ENCODE data around the gene PCNX1.
"Not testable (repeated sequence)": the region's sequence is repeated elsewhere in the genome, so short reads cannot be mapped to it uniquely, and the experiment has no call there.

PCNX1 gene

GRCh38 chr14:70942721-70943120 is 35.5 kb downstream of the PCNX1 start:
- peaks cover 31% of the 10 kb centered on the region for H3K9me3 ChIP-seq (ENCODE audit: control insufficient read depth, insufficient read depth, low read length)
- not testable (repeated sequence) for H3K4me1 ChIP-seq (ENCODE audit: insufficient read depth, low read length); H3K9ac ChIP-seq (ENCODE audit: low read depth, low read length); H3K36me3 ChIP-seq (ENCODE audit: insufficient read depth, low read length)

- Histone ChIP-seq H3K9ac (ENCODE audit: low read depth, low read length) (no peak overlapping the region; the same call in 1 of the 2 replicates), H3K4me1 (ENCODE audit: insufficient read depth, low read length) (no peaks in the 10 kb centered on the region), H3K9me3 (ENCODE audit: control insufficient read depth, insufficient read depth, low read length) (peaks cover 31% of the 10 kb centered on the region), H3K36me3 (ENCODE audit: insufficient read depth, low read length) (peaks cover 7% of the 10 kb centered on the region; the same call in 1 of the 2 replicates)
Observed at GRCh38 chr14:70943838-70944237, 36.6 kb downstream of the PCNX1 start.

- Histone ChIP-seq H3K36me3 (ENCODE audit: insufficient read depth, low read length) (peaks cover 2% of the 10 kb centered on the region; the same call in 1 of the 2 replicates), H3K9me3 (ENCODE audit: control insufficient read depth, insufficient read depth, low read length) (peaks cover 26% of the 10 kb centered on the region)
Observed at GRCh38 chr14:70947739-70948138, 40.5 kb downstream of the PCNX1 start.

GRCh38 chr14:70952485-70952884 is 45.2 kb downstream of the PCNX1 start:
- Histone ChIP-seq H3K36me3 (ENCODE audit: insufficient read depth, low read length) (no peaks in the 10 kb centered on the region), H3K4me1 (ENCODE audit: insufficient read depth, low read length) (no peaks in the 10 kb centered on the region), H3K9ac (ENCODE audit: low read depth, low read length) (no peak overlapping the region), H3K9me3 (ENCODE audit: control insufficient read depth, insufficient read depth, low read length) (peaks cover 2% of the 10 kb centered on the region)

More at GRCh38 chr14:70947739-70948138, 40.5 kb downstream of the PCNX1 start:
- Histone ChIP-seq H3K9ac (ENCODE audit: low read depth, low read length) (no peak overlapping the region), H3K4me1 (ENCODE audit: insufficient read depth, low read length) (no peaks in the 10 kb centered on the region)

- no peak overlapping the region for H3K9ac ChIP-seq (ENCODE audit: low read depth, low read length)
- no peaks in the 10 kb centered on the region for H3K36me3 ChIP-seq (ENCODE audit: insufficient read depth, low read length)
Observed at GRCh38 chr14:70954068-70954467, 46.8 kb downstream of the PCNX1 start.

GRCh38 chr14:70955543-70956480 is 48.6 kb downstream of the PCNX1 start:
- Histone ChIP-seq H3K36me3 (ENCODE audit: insufficient read depth, low read length) (no peaks in the 10 kb centered on the region), H3K9ac (ENCODE audit: low read depth, low read length) (no peak overlapping the region), H3K9me3 (ENCODE audit: control insufficient read depth, insufficient read depth, low read length) (no peaks in the 10 kb centered on the region), H3K4me1 (ENCODE audit: insufficient read depth, low read length) (no peaks in the 10 kb centered on the region)

More at GRCh38 chr14:70954068-70954467, 46.8 kb downstream of the PCNX1 start:
- H3K9me3 ChIP-seq (ENCODE audit: control insufficient read depth, insufficient read depth, low read length): no peaks in the 10 kb centered on the region
- no peaks in the 10 kb centered on the region for H3K4me1 ChIP-seq (ENCODE audit: insufficient read depth, low read length)

GRCh38 chr14:70956511-70956910 is 49.3 kb downstream of the PCNX1 start:
- Histone ChIP-seq H3K9ac (ENCODE audit: low read depth, low read length) (no peak overlapping the region), H3K4me1 (ENCODE audit: insufficient read depth, low read length) (no peaks in the 10 kb centered on the region), H3K9me3 (ENCODE audit: control insufficient read depth, insufficient read depth, low read length) (no peaks in the 10 kb centered on the region), H3K36me3 (ENCODE audit: insufficient read depth, low read length) (no peaks in the 10 kb centered on the region)

- no peak overlapping the region for H3K9ac ChIP-seq (ENCODE audit: low read depth, low read length)
- H3K4me1 ChIP-seq (ENCODE audit: insufficient read depth, low read length): no peaks in the 10 kb centered on the region
- no peaks in the 10 kb centered on the region for H3K9me3 ChIP-seq (ENCODE audit: control insufficient read depth, insufficient read depth, low read length)
- H3K36me3 ChIP-seq (ENCODE audit: insufficient read depth, low read length): no peaks in the 10 kb centered on the region
Observed at GRCh38 chr14:70957710-70958109, 50.5 kb downstream of the PCNX1 start.

GRCh38 chr14:70962935-70963334 is 55.7 kb downstream of the PCNX1 start:
- Histone ChIP-seq H3K36me3 (ENCODE audit: insufficient read depth, low read length) (no peaks in the 10 kb centered on the region), H3K9me3 (ENCODE audit: control insufficient read depth, insufficient read depth, low read length) (no peaks in the 10 kb centered on the region), H3K4me1 (ENCODE audit: insufficient read depth, low read length) (no peaks in the 10 kb centered on the region), H3K9ac (ENCODE audit: low read depth, low read length) (no peak overlapping the region)

- Histone ChIP-seq H3K9me3 (ENCODE audit: control insufficient read depth, insufficient read depth, low read length) (no peaks in the 10 kb centered on the region), H3K9ac (ENCODE audit: low read depth, low read length) (no peak overlapping the region), H3K36me3 (ENCODE audit: insufficient read depth, low read length) (no peaks in the 10 kb centered on the region), H3K4me1 (ENCODE audit: insufficient read depth, low read length) (no peaks in the 10 kb centered on the region)
Observed at GRCh38 chr14:70964492-70964891, 57.2 kb downstream of the PCNX1 start.

GRCh38 chr14:70971560-70971959 is 64.3 kb downstream of the PCNX1 start:
- H3K36me3 ChIP-seq (ENCODE audit: insufficient read depth, low read length): no peaks in the 10 kb centered on the region
- no peaks in the 10 kb centered on the region; the same call in 1 of the 2 replicates for H3K4me1 ChIP-seq (ENCODE audit: insufficient read depth, low read length)
- no peak overlapping the region for H3K9ac ChIP-seq (ENCODE audit: low read depth, low read length)
- no peaks in the 10 kb centered on the region for H3K9me3 ChIP-seq (ENCODE audit: control insufficient read depth, insufficient read depth, low read length)

- H3K9me3 ChIP-seq (ENCODE audit: control insufficient read depth, insufficient read depth, low read length): no peaks in the 10 kb centered on the region
Observed at GRCh38 chr14:70972107-70972976, 65.1 kb downstream of the PCNX1 start.

GRCh38 chr14:70976591-70976990 is 69.3 kb downstream of the PCNX1 start:
- H3K9ac ChIP-seq (ENCODE audit: low read depth, low read length): no peak overlapping the region

More at GRCh38 chr14:70972107-70972976, 65.1 kb downstream of the PCNX1 start:
- Histone ChIP-seq H3K9ac (ENCODE audit: low read depth, low read length) (no peak overlapping the region), H3K4me1 (ENCODE audit: insufficient read depth, low read length) (no peaks in the 10 kb centered on the region; the same call in 1 of the 2 replicates), H3K36me3 (ENCODE audit: insufficient read depth, low read length) (peaks cover 2% of the 10 kb centered on the region; the same call in 1 of the 2 replicates)

More at GRCh38 chr14:70976591-70976990, 69.3 kb downstream of the PCNX1 start:
- no peaks in the 10 kb centered on the region; the same call in 1 of the 2 replicates for H3K4me1 ChIP-seq (ENCODE audit: insufficient read depth, low read length)
- peaks cover 2% of the 10 kb centered on the region; the same call in 1 of the 2 replicates for H3K36me3 ChIP-seq (ENCODE audit: insufficient read depth, low read length)
- no peaks in the 10 kb centered on the region for H3K9me3 ChIP-seq (ENCODE audit: control insufficient read depth, insufficient read depth, low read length)
